OCI-LY1 (cell line): ENCODE measurements around the gene CD68.

Experiments used
- EZH2 ChIP-seq: fragments of 200-600 bp; sonication (generic), shearing (Covaris generic); IDR thresholded peaks from 2 replicates; pipeline ENCODE4 v1.8.0; 2017; ENCODE audit warnings: borderline replicate concordance, mixed run types, mild to moderate bottlenecking, antibody characterized with exemption, low read length, moderate library complexity, mixed read lengths
- TF ChIP-seq, protein P1 (sequence below): fragments of 200-600 bp; sonication (generic), shearing (Covaris generic); IDR thresholded peaks from 2 replicates; pipeline ENCODE4 v1.5.1; 2017; ENCODE audit warnings: mild to moderate bottlenecking, antibody characterized with exemption, low read length, moderate library complexity, mixed read lengths

- TF ChIP-seq, protein P1, sequence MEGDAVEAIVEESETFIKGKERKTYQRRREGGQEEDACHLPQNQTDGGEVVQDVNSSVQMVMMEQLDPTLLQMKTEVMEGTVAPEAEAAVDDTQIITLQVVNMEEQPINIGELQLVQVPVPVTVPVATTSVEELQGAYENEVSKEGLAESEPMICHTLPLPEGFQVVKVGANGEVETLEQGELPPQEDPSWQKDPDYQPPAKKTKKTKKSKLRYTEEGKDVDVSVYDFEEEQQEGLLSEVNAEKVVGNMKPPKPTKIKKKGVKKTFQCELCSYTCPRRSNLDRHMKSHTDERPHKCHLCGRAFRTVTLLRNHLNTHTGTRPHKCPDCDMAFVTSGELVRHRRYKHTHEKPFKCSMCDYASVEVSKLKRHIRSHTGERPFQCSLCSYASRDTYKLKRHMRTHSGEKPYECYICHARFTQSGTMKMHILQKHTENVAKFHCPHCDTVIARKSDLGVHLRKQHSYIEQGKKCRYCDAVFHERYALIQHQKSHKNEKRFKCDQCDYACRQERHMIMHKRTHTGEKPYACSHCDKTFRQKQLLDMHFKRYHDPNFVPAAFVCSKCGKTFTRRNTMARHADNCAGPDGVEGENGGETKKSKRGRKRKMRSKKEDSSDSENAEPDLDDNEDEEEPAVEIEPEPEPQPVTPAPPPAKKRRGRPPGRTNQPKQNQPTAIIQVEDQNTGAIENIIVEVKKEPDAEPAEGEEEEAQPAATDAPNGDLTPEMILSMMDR = no peak
- no peak for TF ChIP-seq EZH2
These were observed 3.0 kb upstream of the CD68 start for GRCh38 chr17:7576432-7576937.
